GM21825 (cell line): ENCODE measurements around the gene RNF152.
"Not testable (repeated sequence)": the region's sequence is repeated elsewhere in the genome, so short reads cannot be mapped to it uniquely, and the experiment has no call there.

Experiments used
- ATAC-seq: cut with Tn5 transposase; IDR thresholded peaks from one replicate; pipeline ENCODE4 v1.9.1; 2021; ENCODE audit warnings: mild to moderate bottlenecking, moderate library complexity; ENCODE audit not compliant: unreplicated experiment

The RNF152 gene

DNA sequence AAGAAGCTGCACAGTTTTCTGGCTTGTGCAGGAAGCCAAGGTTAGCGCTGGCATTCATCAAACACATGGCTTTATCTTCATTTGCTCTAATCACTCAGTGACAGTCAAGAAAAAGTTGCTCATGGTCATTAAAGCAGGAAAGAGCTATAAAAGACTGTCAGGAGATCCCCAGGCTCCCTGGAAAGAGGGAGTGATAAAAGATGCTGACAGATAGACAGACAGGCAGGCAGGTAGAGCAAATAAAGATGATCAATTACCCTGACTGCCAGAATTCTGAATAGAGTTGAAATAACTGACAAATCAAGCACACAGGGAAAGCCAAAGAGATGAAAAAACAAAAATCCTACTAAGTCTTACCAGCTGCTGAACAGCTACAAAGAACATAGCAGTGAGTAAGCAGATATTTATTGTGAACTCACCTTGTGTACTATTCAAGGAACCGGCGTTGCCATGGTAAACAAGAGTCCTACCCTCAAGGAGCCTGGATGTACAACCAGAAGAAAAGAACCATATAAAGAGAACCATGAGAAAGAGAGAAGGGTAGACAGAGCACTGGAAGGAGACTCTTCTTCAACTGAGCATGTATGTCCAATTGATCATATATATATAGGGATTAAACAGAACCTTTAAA is 68.0 kb downstream of the RNF152 start:
- ATAC-seq: no peak

DNA sequence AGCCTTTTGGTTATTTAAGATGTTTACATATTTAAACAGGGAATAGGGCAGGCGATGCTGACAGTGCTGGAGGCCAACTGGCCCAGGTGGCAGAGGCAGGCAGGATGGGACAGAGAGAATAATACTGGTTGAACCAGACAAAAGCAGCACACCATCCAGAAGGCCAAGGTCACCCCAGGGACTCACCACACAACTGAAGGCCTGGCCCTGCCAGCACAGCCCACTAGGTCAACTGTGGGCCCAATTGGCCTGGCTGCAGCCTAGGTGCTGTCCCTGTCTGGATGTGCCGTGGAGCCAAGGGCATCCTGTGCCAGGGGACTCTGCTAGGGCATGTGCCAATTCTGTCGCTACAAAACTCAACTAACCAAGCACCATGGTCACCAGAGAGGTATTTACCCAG is 69.2 kb downstream of the RNF152 start:
- no peak for ATAC-seq

DNA sequence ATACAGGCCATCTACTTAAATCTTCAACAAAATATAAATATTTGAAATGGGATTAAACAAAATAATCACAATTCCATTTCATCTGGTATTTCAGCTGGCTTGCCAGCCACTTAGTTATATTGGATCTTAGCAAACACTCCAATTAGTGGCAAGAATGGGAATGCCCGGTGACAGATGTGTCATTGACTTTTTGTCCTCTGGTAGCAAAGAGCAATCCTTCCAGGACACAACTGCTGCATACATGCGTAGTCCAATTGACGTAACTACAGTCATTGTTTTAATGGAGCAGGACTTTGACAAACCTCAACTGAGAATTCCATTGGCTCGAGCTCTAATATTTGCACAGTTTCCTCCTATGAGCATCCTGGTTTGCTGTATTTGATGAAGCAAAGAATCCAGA is 69.9 kb downstream of the RNF152 start:
- no peak for ATAC-seq

DNA sequence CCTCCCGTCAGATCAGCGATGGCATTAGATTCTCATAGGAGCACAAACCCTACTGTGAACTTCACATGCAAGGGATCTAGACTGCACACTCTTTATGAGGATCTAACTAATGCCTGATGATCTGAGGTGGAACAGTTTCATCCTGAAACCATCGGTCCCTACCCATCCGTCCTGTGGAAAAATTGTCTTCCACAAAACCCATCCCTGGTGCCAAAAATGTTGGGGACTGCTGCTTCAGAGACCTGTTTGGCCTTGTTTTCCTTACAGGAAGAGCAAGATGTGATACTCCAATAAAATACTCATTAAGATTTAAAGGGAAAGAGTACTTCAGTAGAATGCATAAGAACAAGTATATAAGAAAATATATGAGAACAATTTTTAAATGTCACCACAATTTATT is 71.1 kb downstream of the RNF152 start:
- ATAC-seq: no peak

DNA sequence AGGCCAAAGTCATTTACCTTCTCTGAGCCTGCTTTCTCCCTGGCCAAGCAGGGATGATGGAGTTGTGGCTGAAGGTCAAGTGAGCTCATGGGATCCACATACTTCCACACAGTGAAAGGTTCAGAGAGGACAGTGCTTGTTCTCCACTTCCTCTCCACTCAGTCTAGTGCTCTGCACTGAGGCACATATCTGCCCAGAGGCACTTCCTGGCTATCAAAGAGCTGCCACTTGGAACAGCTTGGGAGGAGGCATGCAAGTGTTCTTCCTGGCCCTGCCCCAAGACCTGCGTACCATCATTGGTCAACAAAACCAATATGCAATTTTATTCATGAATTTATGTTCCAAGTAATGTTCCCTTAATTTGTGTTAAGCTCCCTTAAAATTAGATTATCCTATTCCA is 71.9 kb downstream of the RNF152 start:
- ATAC-seq: no peak

DNA sequence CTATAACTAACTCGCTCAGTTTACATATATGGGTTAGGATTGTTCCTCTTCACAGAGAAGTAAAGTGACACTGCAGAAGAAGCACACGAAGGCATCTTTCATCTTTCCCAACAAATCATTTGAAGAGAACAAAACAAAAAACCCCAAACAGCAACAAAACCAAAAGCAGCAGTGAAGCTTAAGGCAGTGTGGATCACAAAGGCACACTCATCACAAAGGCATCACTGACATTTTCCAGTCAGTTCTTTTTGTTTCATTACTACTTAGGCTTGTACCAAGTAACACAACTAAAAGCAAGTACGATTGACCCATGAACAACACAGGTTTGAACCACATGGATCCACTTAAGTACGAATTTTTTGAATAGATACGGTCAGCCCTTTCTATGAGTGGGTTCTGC is 75.7 kb downstream of the RNF152 start:
- no peak for ATAC-seq

DNA sequence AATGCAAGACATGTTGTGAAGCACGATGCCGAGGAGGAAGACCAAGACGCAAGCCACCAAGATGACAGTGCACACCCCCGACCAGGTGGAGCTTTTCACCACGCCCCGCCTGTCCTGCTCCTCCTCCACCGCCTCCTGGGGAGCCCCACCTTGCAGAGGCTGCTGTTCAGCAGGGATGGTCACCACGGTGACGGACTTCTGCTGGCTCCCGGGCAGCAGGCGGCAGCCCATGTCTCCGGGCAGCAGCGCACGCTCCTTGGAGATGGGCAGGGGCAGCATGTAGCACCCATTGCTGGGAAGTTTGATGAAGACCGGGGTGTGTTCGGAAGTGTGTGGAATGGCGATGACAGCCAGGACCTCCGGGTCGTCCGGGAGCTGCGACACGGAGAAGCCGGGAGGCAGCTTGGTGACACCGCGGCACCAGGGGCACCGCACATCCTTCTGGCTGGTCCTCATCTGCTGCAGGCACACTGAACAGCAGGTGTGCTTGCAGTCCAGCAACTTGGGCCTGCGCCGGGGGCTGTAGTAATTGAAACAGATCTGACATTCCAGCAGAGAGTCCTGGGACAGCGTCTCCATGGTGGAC is 76.8 kb downstream of the RNF152 start:
- ATAC-seq: no peak

DNA sequence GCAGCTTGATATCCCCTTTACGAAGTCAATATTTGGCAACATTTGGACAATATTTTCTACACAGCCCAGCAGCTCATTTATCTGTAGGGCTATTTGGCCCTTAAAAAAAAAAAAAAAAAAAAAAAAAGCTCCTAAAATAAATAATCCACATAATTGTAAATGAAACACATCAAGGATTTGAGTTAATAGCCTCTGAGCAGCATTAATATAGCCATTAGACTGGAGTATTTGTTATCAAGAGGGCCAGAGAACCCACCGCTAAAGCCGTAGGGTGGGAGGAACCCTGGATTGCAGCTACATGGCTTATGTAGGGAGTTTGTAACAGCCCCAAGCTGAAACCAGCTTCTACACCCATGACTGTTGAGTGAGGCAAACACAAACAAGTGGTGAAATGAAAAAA is 84.5 kb downstream of the RNF152 start:
- ATAC-seq: no peak

DNA sequence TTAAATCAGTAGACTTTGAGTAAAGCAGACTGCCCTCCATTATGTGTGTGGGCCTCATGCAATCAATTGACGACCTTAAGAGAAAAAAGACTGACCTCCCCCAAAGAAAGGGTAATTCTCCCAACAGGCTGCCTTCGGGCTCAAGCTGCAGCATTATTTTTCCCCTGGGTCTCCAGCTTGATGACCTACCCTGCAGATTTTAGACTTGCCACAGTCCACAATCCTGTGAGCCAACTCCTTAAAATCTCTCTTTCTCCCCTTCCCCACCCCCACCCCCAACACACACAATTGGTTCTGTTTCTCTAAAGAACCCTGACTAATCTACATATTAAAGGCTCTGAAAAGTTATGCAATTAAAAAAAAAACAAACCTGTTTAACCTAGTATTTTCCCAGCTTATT is 89.4 kb downstream of the RNF152 start:
- ATAC-seq: no peak

DNA sequence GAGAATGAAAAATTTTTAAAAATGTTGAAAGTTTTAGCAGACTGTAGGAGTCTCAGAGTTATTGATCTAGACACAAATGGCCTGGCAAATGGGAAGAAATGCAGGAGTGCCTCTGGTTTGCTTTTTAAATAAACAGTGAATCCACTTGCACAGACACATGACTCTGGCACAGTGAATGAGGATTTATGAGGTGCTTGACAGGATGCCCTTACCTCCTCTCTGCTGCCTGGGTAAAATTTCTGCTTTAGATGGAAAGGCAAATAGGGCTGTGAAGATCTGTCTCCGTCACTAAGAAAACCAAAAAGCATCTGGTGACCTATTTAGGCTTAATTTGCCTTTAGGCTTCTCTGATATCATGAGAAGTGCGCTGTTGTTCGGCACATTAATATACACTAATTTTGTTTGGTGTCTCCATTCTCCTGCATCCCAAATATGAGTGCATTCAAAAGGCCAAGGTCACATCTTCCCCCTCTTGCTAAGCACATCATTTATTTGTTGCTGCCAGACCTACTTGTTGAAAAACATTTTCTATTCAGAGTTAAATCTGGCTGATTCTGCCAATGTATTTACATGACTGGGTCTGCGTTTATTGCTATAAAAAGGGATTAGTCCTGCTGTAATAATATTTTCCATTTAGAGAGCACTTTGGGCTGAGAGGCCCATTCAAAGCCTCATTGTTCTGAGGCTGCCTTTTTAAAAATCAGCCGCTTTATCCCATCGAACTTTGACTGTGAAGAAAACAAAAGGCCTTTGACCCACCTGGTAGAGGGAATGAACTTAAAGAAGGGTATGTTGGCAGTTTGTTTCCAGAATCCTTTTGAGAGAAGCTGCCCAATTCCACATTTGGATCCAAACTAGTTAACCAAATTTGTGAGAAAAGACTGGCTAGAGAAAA is 94.9 kb downstream of the RNF152 start:
- ATAC-seq: no peak

DNA sequence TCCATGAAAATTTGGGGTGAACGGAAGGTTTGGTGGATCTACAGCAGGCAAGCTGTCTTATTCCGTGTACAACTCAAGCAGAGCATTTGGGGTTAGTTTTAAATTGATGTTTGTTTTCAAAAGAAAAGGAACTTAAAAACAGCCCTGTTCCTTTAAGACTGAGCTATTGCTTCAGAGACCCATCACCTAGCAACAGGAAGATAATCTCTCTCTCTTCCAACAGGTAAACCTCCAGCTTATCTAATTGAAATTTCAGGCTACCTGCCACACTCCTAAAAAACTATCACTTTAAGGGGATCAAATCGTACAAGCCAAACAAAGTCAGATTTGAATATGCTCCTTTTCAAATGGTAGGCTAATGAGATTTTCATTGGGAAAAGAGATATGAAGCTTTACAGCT is 101.8 kb downstream of the RNF152 start:
- no peak for ATAC-seq

DNA sequence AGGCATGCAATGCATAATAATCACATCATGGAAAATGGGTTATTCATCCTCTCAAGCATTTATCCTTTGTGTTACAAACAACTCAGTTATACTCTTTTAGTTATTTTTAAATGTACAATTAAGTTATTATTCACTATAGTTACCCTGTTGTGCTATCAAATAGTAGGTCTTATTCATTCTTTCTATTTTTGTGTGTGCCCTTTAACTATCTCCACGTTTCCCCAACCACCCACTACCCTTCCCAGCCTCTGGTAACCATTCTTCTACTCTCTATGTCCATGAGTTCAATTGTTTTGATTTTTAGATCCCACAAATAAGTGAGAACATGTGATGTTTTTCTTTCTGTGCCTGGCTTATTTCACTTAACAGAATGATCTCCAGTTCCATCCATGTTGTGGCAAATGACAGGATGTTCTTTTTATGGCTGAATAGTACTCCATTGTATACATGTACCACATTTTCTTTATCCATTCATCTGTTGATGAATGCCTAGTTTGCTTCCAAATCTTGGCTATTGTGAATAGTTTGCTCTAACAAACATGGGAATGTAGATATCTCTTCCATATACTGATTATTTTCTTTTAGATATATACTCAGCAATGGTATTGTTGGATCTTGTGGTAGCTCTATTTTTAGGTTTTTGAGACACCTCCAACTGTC is 105.7 kb downstream of the RNF152 start:
- not testable (repeated sequence) for ATAC-seq

DNA sequence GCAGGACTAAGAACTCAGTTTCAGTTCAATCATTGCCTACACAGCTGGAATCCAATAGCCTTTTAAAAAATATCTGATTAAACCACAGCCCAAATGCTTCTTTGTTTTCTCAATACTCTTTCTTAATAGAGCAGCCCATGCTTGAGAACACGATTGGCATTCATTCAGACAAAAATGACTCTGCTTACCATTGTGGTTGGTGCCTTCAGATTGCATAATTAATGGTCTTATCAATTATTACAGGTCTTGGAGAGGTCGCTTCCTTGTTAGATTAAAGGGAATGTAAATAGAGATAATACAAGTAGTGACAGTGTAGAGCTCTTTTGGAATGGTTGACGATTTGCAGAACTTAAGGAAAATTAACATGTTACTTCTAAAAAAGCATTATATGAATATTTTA is 107.2 kb downstream of the RNF152 start:
- no peak for ATAC-seq

DNA sequence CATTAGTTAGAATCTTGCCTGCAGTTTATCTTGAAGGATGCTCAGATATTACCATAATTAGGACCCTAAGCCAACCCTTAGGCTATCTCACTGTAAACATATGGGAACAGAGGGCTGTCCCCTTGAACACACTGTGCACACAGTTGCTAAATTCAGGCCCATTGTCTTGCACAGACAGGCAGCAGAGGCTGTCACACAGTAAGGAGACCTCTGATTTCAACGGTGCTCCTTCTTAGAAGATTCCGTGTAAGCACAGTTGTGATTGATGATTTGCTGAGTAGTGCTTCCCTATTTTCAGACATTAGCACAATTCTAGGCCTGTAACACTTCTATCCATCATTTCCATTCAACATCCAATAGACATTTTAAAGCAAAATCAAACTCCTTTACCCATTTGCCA is 108.0 kb downstream of the RNF152 start:
- no peak for ATAC-seq

DNA sequence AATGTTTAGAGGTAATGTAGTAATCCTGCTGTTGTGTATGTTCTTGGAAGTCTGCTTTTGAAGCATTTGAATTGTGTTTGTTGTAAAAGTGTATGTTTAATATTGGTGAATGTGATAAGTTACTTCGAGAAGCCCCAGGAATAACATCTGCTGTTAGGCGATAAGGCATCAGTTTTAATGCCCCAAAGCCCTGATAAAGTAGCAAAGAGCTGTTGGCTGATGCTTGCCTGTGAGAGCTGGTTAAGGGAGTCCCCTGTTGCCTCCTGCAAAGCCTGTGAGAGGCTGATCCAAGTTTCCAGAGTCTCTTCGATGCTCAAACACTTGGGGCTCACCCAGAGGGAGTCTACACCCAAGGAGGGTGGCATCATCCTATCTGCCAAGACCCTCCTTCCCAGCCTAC is 110.3 kb downstream of the RNF152 start:
- no peak for ATAC-seq

DNA sequence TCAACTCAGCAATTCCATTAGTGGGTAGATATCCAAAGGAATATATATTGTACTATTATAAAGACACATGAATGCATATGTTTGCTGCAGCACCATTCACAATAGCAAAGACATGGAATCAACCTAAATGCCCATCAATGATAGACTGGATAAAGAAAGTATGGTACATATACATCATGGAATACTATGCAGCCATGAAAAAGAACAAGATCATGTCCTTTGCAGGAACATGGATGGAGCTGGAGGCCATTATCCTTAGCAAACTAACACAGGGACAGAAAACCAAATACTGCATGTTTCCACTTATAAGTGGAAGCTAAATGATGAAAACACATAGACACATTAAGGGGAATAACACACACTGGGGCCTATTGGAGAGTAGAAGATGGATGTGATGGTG is 116.6 kb downstream of the RNF152 start:
- not testable (repeated sequence) for ATAC-seq

DNA sequence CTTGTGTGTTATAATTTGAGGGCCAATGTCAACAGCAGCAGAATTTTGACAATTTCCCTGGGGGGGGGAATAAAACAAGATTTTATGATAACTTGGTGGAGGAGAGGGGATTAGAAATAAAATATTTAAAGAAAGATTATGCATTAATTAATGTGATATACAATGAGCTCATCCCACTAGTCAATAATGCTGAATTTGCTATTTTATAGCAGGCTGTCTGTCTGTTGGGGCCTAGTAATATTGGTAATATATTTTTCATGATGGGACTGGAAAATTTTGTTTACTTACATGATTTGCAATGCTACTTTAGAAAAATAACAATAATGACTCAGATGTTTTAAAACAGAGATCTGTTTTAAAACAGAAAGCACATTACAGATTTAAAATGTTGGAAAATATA is 118.0 kb downstream of the RNF152 start:
- ATAC-seq: no peak

DNA sequence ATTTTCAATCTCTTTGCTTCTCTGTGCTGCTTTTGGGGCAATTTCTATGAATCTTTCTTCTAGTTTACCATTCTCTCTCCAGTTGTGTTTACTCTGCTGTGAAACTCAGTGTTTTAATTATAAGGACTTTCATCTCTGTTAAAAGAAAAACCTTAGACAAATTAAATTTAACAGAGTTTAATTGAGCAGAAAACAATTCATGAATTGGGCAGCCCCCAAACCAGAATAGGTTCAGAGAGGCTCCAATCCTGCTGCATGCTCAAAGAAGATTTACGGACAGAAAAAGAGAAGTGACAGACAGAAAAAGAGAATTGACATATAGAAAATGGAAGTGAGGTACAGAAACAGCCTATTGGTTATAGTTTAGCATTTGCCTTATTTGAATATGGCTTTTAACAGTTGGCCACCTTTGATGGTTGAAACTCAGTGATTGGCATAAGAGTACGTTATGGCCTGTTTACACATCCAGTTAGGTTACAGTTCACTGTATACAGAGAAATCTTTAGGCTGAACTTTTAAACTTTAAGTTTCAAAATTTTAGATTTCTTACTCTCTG is 120.4 kb downstream of the RNF152 start:
- no peak for ATAC-seq

DNA sequence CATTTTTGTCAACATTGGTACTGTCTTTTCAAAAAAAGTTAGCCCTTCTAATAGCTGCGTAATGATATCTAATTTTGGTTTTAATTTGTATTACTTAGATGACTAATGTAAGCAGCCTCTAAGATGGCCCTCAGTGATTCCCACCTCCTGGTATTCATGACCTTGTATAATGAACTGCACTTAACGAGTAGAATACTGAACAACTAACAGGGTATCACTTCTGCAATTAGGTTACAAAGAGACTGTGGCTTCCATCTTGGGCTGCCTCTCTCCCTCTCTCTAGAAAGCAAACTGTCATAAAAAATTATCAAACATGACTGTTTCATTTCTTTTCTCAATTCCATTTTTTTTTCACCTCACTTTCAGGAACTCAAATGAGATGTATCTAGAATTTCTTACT is 120.9 kb downstream of the RNF152 start:
- ATAC-seq: no peak

DNA sequence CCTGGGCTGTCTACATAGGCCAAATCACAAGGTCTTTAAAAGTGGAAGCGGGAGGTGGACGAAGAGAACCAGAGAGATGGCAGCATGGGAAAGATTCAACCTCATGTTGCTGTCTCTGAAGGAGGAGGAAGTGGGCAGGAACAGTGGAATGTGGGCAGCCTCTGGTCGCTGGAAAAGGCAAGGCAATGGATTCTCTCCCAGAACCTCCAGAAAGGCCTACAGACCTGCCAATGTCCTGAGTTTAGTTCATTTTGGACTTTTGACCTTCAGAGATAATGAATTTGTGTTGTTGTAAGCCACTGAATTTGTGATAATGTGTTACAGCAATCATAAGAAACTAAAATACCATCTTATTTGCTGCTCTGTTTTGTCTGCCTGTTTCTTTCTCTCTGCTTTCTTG is 122.5 kb downstream of the RNF152 start:
- no peak for ATAC-seq

DNA sequence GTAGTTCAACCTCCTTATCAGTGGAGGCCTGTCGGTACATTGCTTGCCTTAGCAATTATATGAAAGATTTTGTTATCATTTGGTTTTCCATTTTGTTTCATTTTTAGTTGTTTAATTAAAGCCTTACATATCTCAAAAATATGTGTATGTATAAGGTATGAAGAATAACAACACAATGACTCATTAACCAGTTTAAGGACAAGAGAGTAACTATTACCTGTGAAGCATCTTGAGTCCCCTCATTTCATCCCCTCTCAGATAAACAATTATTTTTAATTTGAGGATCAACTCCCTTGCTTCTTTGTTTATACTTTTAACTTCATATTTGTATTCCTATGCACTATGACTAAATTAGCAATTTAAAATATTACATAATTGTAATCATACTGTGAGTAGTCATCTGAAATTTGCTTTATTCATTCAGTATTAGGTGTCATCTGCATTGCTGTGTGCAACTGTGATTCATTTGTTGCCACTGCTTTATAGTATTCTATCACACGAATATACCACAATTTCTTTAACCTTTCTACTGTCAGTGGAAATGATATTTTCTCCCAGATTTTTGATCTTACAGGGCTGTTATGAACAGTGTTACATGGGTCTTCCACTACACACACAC is 126.4 kb downstream of the RNF152 start:
- no peak for ATAC-seq
